Stimulated activated memory B cell treated with anti-CD40 and anti-IgM and Interleukin-4, amounts not matched to agents 10 μg/mL and 1 μg/mL and 100 μg/mL, for 72 hours (primary cell): ENCODE measurements around the gene CIRBP.
"Not testable (repeated sequence)": the region's sequence is repeated elsewhere in the genome, so short reads cannot be mapped to it uniquely, and the experiment has no call there.

Source experiments
- ATAC-seq: fragments of 150-1000 bp; cut with Tn5 transposase; 2 replicates; pipeline ENCODE4 v1.10.0; 2021
- H3K27ac Mint-ChIP-seq: one replicate; pipeline ENCODE4 v1.8.0; 2022; ENCODE audit warnings: mild to moderate bottlenecking, mixed read lengths
- H3K27me3 Mint-ChIP-seq: one replicate; pipeline ENCODE4 v1.8.0; 2022; ENCODE audit warnings: mixed read lengths
- H3K36me3 Mint-ChIP-seq: one replicate; pipeline ENCODE4 v1.8.0; 2022; ENCODE audit warnings: mixed read lengths
- H3K4me1 Mint-ChIP-seq: one replicate; pipeline ENCODE4 v1.8.0; 2022; ENCODE audit warnings: mixed read lengths
- H3K4me3 Mint-ChIP-seq: one replicate; pipeline ENCODE4 v1.8.0; 2022; ENCODE audit warnings: mild to moderate bottlenecking, moderate library complexity, mixed read lengths
- H3K9me3 Mint-ChIP-seq: one replicate; pipeline ENCODE4 v1.8.0; 2022; ENCODE audit warnings: mixed read lengths

The CIRBP gene

DNA sequence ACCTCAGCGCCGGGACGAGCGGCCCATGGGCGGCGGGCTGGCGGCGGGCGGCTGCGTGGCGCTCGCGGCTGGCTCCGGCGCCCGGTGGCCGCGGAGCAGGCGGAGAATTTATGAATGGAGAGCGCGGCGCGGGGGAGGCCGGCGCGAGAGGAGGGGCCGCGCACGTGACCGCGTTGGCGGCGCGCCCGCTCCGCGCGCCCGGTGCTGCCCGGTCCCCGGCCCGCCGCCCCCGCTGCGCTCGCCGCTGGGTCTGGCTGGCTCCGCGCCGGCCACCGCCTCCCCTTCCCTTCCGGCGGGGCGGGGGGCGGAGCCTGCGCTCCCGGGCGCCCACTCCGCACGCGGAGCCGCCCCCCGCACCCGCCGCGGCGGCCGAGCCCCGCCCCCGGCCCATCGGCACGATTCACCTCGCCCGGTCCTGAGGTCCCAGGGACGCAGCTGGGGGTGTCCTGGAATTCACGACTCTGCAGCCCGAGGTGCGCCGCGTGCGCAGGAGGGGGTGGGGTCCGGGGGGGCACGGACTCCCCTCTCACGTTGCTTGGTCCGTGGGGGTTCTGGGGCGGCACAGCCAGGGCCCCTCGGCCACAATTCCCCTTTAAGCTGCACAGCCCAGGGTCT, 31.3 kb upstream of the CIRBP start, which contains the start of gene CBARP:
Gene CBARP (minus strand): TSS at position 252 of the 615 bp plus-strand sequence. CDS start 1,905 bp downstream, outside the sequence.
- no peak for ATAC-seq
- Mint-ChIP-seq H3K4me3 (peak within 1 kb of the TSS; percentile 77), H3K9me3 (no peaks in the 10 kb centered on the region), H3K4me1 (peaks cover 32% of the 10 kb centered on the region), H3K27me3 (peaks cover 22% of the 10 kb centered on the region), H3K36me3 (no peaks in the 10 kb centered on the region), H3K27ac (peak within 1 kb of the TSS; percentile 52)

DNA sequence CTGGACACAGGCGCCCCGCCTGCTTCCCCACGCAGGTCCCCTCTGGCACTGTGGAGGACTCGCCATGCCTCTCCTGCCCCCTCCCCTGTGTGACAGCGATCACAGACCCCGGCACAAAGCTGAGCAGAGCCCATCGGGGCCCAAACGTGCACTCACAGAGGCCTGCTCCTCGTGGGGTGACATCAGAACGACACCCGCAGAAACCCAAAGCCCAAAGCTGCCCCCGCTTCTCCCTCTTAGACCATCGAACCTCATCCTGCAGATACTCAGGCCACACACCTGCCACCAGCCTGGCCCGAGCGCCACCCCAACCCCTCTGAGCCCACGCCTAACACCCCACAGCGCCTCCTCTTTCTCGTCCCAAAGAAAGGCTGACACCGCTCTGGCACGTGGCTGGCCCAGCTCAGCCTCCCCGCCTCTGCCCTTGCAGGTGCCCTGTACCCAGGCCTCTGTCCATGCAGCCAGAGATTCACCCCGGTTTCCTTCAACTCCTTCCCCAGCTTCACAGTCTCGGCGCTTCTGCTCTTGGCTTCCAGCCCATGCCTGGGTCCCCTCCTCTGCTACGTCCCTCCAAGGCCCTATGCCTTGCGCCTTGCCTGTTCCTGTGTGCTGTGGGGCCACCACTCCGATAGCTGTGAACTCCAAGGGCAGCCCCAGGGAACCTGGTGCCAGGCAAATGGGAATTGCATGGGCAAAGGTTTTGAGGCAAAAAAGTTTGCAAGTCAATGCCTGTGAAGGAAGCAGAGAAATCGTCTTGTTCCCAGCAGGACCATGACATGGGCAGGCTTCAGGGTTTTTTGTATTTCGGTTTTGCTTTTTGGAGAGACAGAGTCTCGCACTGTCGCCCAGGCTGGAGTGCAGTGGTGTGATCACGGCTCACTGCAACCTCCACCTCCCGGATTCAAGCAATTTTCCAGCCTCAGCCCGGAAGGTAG, 30.5 kb upstream of the CIRBP start:
- Mint-ChIP-seq H3K27me3 (peaks cover 22% of the 10 kb centered on the region), H3K4me3 (peak overlapping the region; percentile 77), H3K36me3 (no peaks in the 10 kb centered on the region), H3K27ac (peak overlapping the region; percentile 52), H3K9me3 (no peaks in the 10 kb centered on the region), H3K4me1 (peaks cover 38% of the 10 kb centered on the region)
- ATAC-seq: no peak

DNA sequence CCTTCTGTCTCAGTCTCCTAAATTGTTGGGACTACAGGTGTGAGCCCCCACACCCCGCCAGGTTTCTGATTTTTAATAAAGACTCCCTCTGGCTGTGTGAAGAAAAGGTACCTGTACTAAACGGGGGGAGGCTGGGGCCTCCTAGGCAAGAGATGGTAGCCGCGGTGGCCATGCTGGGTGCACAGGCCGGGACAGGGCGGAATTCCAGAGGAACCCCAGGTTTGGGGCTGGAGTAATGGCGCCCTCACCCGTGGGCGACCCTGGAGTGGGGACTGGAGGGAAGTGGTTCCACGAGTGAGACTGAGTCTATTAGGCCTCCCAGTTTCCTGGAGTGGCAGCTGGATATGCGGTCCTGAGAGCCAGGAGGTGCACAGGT, 29.7 kb upstream of the CIRBP start:
- Mint-ChIP-seq H3K9me3 (no peaks in the 10 kb centered on the region), H3K4me3 (peak overlapping the region; percentile 28), H3K27ac (peak overlapping the region; percentile 52), H3K4me1 (peaks cover 40% of the 10 kb centered on the region), H3K36me3 (no peaks in the 10 kb centered on the region), H3K27me3 (peaks cover 22% of the 10 kb centered on the region)
- no peak for ATAC-seq

DNA sequence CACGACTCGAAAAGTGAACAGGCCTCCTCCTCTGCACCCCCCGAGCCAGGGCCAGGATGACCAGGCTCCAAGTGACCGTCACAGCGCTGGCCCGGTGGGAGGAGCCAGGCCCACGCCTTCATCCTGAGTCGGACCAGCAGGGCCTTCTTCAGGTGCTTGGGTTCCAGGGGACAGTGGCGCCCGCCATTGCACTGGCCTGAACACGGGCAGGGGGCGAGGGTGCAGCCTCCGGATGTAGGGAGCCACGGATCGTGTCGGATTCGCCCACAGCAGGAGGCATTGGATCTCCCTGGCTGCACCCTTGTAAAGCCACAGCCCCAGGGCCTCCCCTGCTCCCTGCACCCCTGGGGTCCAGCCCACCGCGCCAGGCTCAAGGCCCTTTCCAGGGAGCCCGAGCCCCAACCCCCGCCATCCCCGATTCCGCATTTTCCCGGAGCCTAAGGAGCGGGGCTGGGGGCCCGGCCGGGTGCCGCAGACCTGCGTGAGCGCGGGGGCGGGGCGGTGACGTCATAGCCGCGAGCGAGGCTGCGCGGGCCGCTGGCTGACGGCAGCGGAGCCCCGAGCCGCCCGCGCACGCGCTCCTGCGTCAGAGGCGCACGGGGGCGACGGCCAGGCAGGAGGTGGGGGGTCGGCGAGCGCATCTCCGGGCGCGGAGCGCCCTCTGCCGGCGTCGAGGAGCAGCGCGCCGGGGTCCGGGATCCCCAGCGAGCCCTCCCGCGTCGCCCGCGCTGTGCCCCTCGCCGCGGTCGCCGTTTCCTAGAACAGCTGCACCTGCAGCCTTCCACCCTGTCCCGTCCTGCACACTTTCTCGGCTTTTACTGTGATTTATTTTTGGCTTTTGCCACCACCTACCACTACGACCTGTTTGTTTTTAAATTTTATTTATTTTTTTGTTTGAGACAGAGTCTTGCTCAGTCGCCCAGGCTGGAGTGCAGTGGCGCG, 29.1 kb upstream of the CIRBP start:
- no peaks in the 10 kb centered on the region for H3K9me3 Mint-ChIP-seq
- peak overlapping the region; percentile 52 for H3K27ac Mint-ChIP-seq
- H3K4me3 Mint-ChIP-seq: peak overlapping the region; percentile 56
- H3K4me1 Mint-ChIP-seq: peaks cover 46% of the 10 kb centered on the region
- peaks cover 22% of the 10 kb centered on the region for H3K27me3 Mint-ChIP-seq
- ATAC-seq: peak; percentile 61
- no peaks in the 10 kb centered on the region for H3K36me3 Mint-ChIP-seq

DNA sequence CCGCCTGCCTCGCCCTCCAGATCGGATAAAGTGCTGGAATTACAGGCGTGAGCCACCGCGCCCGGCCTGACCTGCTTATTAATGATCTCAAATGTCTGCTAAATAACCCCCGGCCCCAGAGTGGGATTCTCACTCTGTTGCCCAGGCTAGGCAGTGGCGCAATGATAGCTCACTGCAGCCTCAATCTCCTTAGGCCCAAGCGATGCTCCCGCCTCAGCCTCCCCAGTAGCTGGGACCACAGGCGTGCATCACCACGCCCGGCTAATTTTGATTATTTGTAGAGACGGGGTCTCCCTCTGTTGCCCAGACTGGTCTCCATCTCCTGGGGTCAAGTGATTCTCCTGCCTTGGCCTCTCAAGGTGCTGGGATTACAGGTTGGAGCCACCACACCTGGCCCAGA, 28.2 kb upstream of the CIRBP start:
- Mint-ChIP-seq H3K9me3 (no peaks in the 10 kb centered on the region), H3K27ac (peak overlapping the region; percentile 46), H3K36me3 (no peaks in the 10 kb centered on the region), H3K27me3 (peaks cover 22% of the 10 kb centered on the region), H3K4me3 (no peak overlapping the region), H3K4me1 (peaks cover 51% of the 10 kb centered on the region)
- ATAC-seq: no peak

DNA sequence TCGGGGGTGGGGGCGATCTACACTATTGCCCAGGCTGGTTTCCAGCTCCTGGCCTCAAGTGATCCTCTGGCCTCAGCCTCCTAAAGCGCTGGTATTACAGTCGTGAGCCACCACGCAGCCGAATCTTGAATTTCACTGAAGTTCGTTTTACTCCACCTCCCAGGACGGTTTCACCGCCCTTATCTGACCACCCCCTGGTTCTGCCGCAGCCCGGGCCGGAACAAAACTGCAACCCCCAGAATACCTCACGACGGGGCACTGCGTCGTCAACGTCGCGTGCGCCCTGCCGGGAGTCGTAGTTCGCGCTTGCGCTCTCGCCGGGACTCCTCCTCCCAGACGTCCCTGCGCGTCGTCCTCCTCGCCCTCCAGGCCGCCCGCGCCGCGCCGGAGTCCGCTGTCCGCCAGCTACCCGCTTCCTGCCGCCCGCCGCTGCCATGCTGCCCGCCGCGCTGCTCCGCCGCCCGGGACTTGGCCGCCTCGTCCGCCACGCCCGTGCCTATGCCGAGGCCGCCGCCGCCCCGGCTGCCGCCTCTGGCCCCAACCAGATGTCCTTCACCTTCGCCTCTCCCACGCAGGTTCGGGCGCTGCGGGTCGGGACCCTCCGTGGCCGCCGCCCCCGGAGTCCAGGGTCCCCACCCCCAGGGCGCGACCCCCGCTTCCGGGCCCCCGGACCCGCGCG, 27.6 kb upstream of the CIRBP start, which contains the start of gene ATP5F1D:
Gene ATP5F1D (plus strand): TSS at position 335 of the 679 bp plus-strand sequence. CDS start 100 bp downstream, at position 435.
- Mint-ChIP-seq H3K27ac (peak within 1 kb of the TSS; percentile 46), H3K4me3 (peak within 1 kb of the TSS; percentile 70), H3K36me3 (no peaks in the 10 kb centered on the region), H3K4me1 (peaks cover 51% of the 10 kb centered on the region), H3K9me3 (no peaks in the 10 kb centered on the region), H3K27me3 (peaks cover 16% of the 10 kb centered on the region)
- ATAC-seq: peak; percentile 82

DNA sequence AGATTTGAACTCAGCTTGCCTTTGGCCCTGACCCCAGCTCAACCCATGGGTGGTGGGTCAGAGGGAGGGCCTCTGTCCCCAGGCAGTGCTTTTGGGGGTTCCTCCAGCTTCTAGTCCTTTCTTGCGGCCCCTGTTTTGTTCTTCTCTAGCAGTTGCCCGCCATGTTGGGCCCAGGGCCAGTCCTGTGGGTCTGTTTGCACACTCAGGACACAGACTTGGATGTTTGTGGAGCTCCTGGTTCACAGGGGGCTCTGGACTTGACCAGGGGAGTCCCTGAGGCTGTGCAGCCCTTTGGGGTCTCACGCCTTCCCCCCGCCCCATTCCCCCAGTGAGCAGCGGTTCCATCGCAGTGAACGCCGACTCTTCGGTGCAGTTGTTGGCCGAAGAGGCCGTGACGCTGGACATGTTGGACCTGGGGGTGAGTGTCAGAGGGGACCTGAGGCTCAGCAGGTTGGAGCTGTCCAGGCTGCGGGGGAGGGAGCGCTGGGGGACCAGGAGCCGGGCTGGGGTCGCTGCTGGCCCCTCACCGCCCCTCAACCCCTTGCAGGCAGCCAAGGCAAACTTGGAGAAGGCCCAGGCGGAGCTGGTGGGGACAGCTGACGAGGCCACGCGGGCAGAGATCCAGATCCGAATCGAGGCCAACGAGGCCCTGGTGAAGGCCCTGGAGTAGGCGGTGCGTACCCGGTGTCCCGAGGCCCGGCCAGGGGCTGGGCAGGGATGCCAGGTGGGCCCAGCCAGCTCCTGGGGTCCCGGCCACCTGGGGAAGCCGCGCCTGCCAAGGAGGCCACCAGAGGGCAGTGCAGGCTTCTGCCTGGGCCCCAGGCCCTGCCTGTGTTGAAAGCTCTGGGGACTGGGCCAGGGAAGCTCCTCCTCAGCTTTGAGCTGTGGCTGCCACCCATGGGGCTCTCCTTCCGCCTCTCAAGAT, 25.1 kb upstream of the CIRBP start:
- peaks cover 2% of the 10 kb centered on the region for H3K27me3 Mint-ChIP-seq
- ATAC-seq: peak; percentile 66
- no peaks in the 10 kb centered on the region for H3K36me3 Mint-ChIP-seq
- no peaks in the 10 kb centered on the region for H3K9me3 Mint-ChIP-seq
- H3K4me3 Mint-ChIP-seq: peak overlapping the region; percentile 73
- peak overlapping the region; percentile 79 for H3K27ac Mint-ChIP-seq
- H3K4me1 Mint-ChIP-seq: peaks cover 41% of the 10 kb centered on the region

DNA sequence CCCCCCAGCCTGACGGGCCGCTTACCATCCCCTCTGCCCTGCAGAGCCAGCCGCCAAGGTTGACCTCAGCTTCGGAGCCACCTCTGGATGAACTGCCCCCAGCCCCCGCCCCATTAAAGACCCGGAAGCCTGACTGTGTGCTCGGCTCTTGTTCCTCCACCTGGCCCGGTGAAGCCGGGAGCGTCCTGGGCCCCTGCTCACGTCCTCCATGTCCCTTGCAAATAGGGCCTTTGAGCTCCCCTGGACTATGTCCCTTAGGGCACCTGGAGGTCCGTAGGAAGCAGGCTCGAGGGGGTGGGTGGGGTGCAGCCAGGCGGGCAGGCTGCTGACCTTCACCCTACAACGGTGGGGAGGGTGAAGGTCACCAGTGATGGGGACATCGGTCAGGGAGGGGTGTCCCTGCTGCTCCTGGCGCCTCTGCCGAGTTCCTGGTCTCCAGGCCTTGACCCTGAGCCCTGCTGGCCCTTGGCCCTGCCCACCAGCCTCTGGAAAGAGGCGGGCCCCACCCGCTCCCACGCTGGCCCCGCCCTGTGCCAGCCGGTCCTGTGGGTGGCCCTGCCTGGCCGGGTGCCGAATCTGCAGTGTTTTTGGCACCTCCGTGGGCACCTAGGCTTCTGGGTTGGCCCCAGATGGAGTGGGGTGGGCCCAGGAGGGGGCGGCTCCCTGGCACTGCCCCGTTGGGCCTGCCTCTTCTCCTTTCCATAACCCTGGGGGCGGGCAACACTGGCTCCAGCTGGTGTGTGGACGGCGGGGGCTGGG, 24.3 kb upstream of the CIRBP start:
- Mint-ChIP-seq H3K27ac (peak overlapping the region; percentile 79), H3K4me3 (peak overlapping the region; percentile 73), H3K9me3 (no peaks in the 10 kb centered on the region), H3K36me3 (no peaks in the 10 kb centered on the region), H3K27me3 (no peaks in the 10 kb centered on the region), H3K4me1 (peaks cover 35% of the 10 kb centered on the region)
- no peak for ATAC-seq

DNA sequence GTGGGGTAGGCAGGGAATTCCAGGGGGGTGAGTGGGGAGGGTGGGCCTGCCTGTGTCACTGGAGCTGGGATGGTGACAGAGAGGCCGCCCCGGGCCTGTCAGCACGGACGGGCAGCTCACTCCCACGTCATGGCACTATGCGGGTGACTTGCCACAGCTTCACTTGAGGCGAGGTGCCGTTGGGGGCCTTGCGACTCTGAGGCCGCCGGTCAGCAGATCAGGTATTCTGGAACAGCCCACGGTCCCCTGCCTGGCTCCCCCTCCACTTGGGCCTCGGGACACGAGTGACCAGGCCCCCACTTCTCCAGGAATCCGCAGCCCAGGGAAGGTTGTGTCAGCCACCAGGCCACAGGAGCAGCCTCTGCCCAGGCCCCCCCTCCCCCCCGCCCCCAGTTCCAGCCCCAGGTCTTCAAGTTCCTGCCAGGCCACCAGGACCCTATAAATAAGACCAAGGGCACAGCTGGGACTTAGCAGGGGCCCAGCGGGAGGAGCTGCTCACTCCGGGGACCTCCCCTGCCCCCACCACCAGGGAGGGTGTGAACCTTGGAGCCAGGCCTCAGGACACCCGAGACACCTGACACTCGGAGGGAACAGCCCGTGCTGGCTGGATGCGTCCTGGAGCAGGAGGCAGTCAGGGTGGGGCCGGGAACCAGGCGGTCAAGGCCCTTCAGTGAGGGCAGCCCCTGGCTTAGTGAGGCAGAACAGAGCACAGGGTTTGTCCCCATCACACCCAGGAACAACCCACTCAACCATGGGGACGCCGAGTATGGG, 23.5 kb upstream of the CIRBP start:
- Mint-ChIP-seq H3K36me3 (no peaks in the 10 kb centered on the region), H3K4me1 (peaks cover 35% of the 10 kb centered on the region), H3K27me3 (no peaks in the 10 kb centered on the region), H3K9me3 (no peaks in the 10 kb centered on the region), H3K4me3 (no peak overlapping the region), H3K27ac (no peak overlapping the region)
- ATAC-seq: no peak

DNA sequence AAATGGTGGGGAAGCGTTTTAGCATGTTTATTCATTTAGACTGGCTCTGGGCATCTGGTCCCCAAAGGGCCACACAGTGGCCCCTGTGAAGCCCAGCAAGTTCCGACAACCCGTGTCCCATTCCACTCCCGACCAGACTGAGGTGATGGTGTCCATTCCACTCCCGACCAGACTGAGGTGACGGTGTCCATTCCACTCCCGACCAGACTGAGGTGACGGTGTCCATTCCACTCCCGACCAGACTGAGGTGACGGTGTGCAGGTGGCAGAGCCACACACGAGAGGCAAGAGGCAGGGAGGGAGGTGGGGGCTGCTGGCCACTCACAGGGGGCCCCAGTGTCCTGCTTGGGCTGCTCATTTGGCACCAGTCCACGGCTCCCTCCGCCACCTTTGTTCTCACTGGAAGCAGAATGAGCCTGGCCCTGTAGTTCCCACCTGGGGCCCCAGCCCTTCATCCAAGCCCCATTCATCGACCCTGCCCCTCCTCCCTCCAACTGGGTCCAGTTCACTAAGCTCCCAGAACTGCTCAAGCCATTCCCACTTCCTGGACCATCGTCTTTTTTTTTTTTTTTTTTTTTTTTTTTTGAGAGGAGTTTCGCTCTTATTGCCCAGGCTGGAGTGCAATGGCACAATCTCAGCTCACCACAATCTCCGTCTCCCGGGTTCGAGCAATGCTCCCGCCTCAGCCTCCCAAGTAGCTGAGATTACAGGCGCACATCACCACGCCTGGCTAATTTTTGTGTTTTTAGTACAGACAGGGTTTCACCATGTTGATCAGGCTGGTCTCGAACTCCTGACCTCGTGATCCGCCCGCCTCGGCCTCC, 22.7 kb upstream of the CIRBP start:
- not testable (repeated sequence) for ATAC-seq
- peaks cover 35% of the 10 kb centered on the region for H3K4me1 Mint-ChIP-seq

DNA sequence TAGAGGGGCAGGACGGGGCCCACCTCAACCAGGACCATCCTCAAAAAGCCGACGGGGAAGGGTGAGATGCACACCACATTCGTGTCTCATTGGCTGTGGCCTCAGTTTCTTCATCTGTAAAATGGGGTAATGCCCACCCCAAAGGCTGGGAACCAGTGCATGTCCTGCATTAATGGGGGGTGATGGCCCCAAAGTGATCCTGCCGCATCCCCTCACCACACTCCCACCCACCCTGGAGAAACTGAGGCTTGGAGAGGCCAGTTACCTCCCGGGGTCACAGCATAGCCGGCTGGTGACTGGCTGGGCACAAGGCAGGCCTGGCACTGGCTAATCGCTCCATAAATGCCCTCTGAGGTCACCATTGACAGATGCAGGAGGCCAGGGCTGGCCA, 21.4 kb upstream of the CIRBP start:
- Mint-ChIP-seq H3K36me3 (peaks cover 17% of the 10 kb centered on the region), H3K27ac (peak overlapping the region; percentile 81), H3K4me1 (peaks cover 34% of the 10 kb centered on the region), H3K9me3 (no peaks in the 10 kb centered on the region), H3K27me3 (no peaks in the 10 kb centered on the region), H3K4me3 (peak overlapping the region; percentile 21)
- no peak for ATAC-seq

More for the DNA sequence above, 22.7 kb upstream of the CIRBP start:
- H3K27me3 Mint-ChIP-seq, H3K9me3 Mint-ChIP-seq, H3K36me3 Mint-ChIP-seq, H3K4me3 Mint-ChIP-seq, H3K27ac Mint-ChIP-seq: not testable (repeated sequence)
